K562 (cell line): ENCODE measurements around the gene PRPSAP1. TPM values are rescaled to one million over a fixed set of nuclear protein-coding genes. Genes with fewer than 3 reads are reported as not detected.
A peak's percentile ranks its signal among the peaks of the same experiment; 100 is the strongest.

Experiments
- BRD9 ChIP-seq: fragments of 450-650 bp; IDR thresholded peaks from 2 replicates; pipeline ENCODE4 v1.6.1; 2018; ENCODE audit warnings: low read depth; ENCODE audit not compliant: partially characterized antibody
- IRF2 ChIP-seq: sonication (generic); formaldehyde crosslinking; IDR thresholded peaks from 2 replicates; pipeline ENCODE4 v1.8.1; 2022; ENCODE audit warnings: mild to moderate bottlenecking, missing genetic modification reagents
- MECOM ChIP-seq: fragments of 250-450 bp; sonication (Bioruptor Pico); IDR thresholded peaks from 2 replicates; pipeline ENCODE4 v1.8.0; 2022; ENCODE audit warnings: inconsistent platforms
- NR1H2 ChIP-seq: sonication (generic); formaldehyde crosslinking; IDR thresholded peaks from 2 replicates; pipeline ENCODE4 v1.4.0; 2020; ENCODE audit warnings: mild to moderate bottlenecking, missing genetic modification reagents
- SIN3A ChIP-seq, 2 experiments: fragments of 150-350 bp in 1 of 2; IDR thresholded peaks; 2 replicates each; pipeline ENCODE4 v1.6.1; 2011 to 2016; ENCODE audit warnings: borderline replicate concordance in 2 of 2, low read depth in 2 of 2, low read length in 2 of 2, mild to moderate bottlenecking in 2 of 2, moderate library complexity in 2 of 2; ENCODE audit not compliant: control insufficient read depth in 1 of 2
- SMAD4 ChIP-seq: fragments of 250-450 bp; sonication (Bioruptor Pico); conservative IDR thresholded peaks from 2 replicates; pipeline ENCODE4 v1.8.0; 2021; ENCODE audit warnings: inconsistent platforms, mild to moderate bottlenecking, moderate library complexity
- SRSF9 ChIP-seq: fragments of 200-400 bp; formaldehyde crosslinking; IDR thresholded peaks from 2 replicates; pipeline ENCODE4 v1.6.1; 2017; ENCODE audit warnings: low read depth, low read length, borderline replicate concordance
- TAL1 ChIP-seq: fragments of 450-650 bp; IDR thresholded peaks from 2 replicates; pipeline ENCODE4 v1.6.1; 2016; ENCODE audit warnings: mild to moderate bottlenecking
- TGIF2 ChIP-seq: sonication (generic); formaldehyde crosslinking; IDR thresholded peaks from 2 replicates; pipeline ENCODE4 v1.8.1; 2022; ENCODE audit warnings: mild to moderate bottlenecking, missing genetic modification reagents, moderate library complexity
- ZKSCAN8 ChIP-seq: fragments of 200-800 bp; sonication (Bioruptor generic); IDR thresholded peaks from 2 replicates; pipeline ENCODE4 v1.6.1; 2016; ENCODE audit warnings: missing genetic modification characterization, missing compliant biosample characterization
- ZNF121 ChIP-seq: sonication (generic); formaldehyde crosslinking; conservative IDR thresholded peaks from 2 replicates; pipeline ENCODE4 v1.8.0; 2022; ENCODE audit warnings: missing genetic modification reagents
- ZNF696 ChIP-seq: fragments of 250-450 bp; sonication (Bioruptor Pico); conservative IDR thresholded peaks from 2 replicates; pipeline ENCODE4 v1.4.0; 2020; ENCODE audit warnings: mild to moderate bottlenecking, moderate library complexity
- ZNF76 ChIP-seq: fragments of 250-450 bp; sonication (Bioruptor Pico); IDR thresholded peaks from 2 replicates; pipeline ENCODE4 v1.4.0; 2020; ENCODE audit warnings: mild to moderate bottlenecking, moderate library complexity, borderline replicate concordance
- polyA plus RNA-seq, 8 experiments: library from polyadenylated mRNA; depleted of rRNA in 4 of 8; stranded (reverse) in 5 of 8; unstranded in 3 of 8; fragments of >200 nt; fragmentation: Nextera tagmentation in 2 of 8; fragmentation: Illumina TruSeq in 1 of 8; extraction: Ambion mirVana in 2 of 8; extraction: Trizol in 1 of 8; gene quantifications; 2 replicates each; pipeline versions ENCODE4 v1.2.1 to v1.2.3, GENCODE V29; 2011 to 2014; ENCODE audit warnings: inconsistent platforms in 1 of 8, missing spikeins in 1 of 8
- total RNA-seq, 7 experiments: library from RNA; depleted of rRNA in 6 of 7; stranded (reverse); fragments of >200 nt in 6 of 7; fragmentation: Illumina TruSeq in 2 of 7; extraction: Trizol in 2 of 7; gene quantifications; 2 replicates each; pipeline versions ENCODE4 v1.2.1 to v1.2.3, GENCODE V29; 2011 to 2021; ENCODE audit warnings: low replicate concordance in 1 of 7
- TF ChIP-seq, protein P1 (sequence below): fragments of 250-450 bp; sonication (Bioruptor Pico); IDR thresholded peaks from 2 replicates; pipeline ENCODE4 v1.6.1; 2021; ENCODE audit warnings: mild to moderate bottlenecking
- TF ChIP-seq, protein P2 (sequence below): fragments of 250-450 bp; sonication (Bioruptor Pico); IDR thresholded peaks from 2 replicates; pipeline ENCODE4 v1.8.0; 2022; ENCODE audit warnings: moderate library complexity, mild to moderate bottlenecking, inconsistent platforms
- TF ChIP-seq, protein P3 (sequence below): sonication (generic); formaldehyde crosslinking; IDR thresholded peaks from 2 replicates; pipeline ENCODE4 v1.8.0; 2023; ENCODE audit warnings: mild to moderate bottlenecking, missing genetic modification reagents
- TF ChIP-seq, protein P4 (sequence below): IDR thresholded peaks from 2 replicates; pipeline ENCODE4 v1.6.1; 2014; ENCODE audit warnings: antibody characterized with exemption
- TF ChIP-seq, protein P5 (sequence below): fragments of 450-650 bp; IDR thresholded peaks from 2 replicates; pipeline ENCODE4 v1.6.1; 2016; ENCODE audit warnings: antibody characterized with exemption

Gene PRPSAP1
- total and polyA plus RNA-seq, 9 of the 15 experiments (the other 6 are each of a cell fraction or from before 2014, with no cell fraction given): 21.9 to 77.1 (median 40.8) TPM

DNA sequence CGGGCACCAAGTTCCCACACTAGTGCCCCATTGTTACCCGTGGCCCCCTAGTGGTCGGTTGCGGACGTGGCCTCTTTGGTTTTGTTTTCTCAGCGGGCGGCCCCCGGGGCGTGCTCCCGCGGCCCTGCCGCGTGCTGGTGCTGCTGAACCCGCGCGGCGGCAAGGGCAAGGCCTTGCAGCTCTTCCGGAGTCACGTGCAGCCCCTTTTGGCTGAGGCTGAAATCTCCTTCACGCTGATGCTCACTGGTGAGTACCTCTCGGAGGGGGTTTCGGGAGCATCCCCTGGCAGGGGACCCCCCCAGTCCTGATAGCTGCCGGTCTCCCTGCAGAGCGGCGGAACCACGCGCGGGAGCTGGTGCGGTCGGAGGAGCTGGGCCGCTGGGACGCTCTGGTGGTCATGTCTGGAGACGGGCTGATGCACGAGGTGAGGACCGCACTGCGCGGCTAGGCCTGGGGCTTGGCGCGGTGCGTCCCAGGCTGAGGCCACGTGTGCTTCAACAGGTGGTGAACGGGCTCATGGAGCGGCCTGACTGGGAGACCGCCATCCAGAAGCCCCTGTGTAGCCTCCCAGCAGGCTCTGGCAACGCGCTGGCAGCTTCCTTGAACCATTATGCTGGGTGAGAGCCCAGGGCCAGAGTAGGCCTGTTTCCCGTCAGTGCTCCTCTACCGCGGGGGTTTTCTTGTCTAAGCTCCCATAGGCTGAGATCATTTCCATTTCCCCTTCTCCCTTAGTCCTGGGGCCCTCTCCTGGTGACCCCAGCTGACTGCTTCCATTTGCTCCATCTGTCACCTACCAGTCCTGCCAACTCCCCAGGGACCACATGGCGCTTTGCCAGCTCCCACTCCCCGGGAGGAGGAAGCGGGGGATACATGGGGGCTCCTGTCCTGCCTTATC, 32.4 kb upstream of the PRPSAP1 start (continued):
- TF ChIP-seq TGIF2 (CRISPR knock-in tag): peak; percentile 94; the same call in 1 of the 2 replicates
- 0 out of 2 replicates have a peak, but pooled peaks have one; percentile 19 for TF ChIP-seq ZNF76 (CRISPR knock-in tag)
- TF ChIP-seq ZNF696 (CRISPR knock-in tag): no peak
- peak; percentile 80 for TF ChIP-seq SMAD4
- peak; percentile 92; the same call in 1 of the 2 replicates for TF ChIP-seq NR1H2
- peak; percentile 69 for TF ChIP-seq BRD9
- TF ChIP-seq IRF2 (CRISPR knock-in tag): peak; percentile 76; the same call in 1 of the 2 replicates
- peak; percentile 57 for TF ChIP-seq ZNF121 (CRISPR knock-in tag)
- TF ChIP-seq SRSF9: no peak
- peak; percentile 71 for TF ChIP-seq MECOM (CRISPR knock-in tag)
- TF ChIP-seq, protein P1, sequence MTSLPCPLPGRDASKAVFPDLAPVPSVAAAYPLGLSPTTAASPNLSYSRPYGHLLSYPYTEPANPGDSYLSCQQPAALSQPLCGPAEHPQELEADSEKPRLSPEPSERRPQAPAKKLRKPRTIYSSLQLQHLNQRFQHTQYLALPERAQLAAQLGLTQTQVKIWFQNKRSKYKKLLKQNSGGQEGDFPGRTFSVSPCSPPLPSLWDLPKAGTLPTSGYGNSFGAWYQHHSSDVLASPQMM: no peak
- TF ChIP-seq, protein P2, sequence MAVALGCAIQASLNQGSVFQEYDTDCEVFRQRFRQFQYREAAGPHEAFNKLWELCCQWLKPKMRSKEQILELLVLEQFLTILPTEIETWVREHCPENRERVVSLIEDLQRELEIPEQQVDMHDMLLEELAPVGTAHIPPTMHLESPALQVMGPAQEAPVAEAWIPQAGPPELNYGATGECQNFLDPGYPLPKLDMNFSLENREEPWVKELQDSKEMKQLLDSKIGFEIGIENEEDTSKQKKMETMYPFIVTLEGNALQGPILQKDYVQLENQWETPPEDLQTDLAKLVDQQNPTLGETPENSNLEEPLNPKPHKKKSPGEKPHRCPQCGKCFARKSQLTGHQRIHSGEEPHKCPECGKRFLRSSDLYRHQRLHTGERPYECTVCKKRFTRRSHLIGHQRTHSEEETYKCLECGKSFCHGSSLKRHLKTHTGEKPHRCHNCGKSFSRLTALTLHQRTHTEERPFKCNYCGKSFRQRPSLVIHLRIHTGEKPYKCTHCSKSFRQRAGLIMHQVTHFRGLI (CRISPR knock-in tag): no peak
- no peak for TF ChIP-seq TAL1
- TF ChIP-seq ZKSCAN8 (CRISPR knock-in tag): no peak; the same call in 1 of the 2 replicates
- TF ChIP-seq, protein P3, sequence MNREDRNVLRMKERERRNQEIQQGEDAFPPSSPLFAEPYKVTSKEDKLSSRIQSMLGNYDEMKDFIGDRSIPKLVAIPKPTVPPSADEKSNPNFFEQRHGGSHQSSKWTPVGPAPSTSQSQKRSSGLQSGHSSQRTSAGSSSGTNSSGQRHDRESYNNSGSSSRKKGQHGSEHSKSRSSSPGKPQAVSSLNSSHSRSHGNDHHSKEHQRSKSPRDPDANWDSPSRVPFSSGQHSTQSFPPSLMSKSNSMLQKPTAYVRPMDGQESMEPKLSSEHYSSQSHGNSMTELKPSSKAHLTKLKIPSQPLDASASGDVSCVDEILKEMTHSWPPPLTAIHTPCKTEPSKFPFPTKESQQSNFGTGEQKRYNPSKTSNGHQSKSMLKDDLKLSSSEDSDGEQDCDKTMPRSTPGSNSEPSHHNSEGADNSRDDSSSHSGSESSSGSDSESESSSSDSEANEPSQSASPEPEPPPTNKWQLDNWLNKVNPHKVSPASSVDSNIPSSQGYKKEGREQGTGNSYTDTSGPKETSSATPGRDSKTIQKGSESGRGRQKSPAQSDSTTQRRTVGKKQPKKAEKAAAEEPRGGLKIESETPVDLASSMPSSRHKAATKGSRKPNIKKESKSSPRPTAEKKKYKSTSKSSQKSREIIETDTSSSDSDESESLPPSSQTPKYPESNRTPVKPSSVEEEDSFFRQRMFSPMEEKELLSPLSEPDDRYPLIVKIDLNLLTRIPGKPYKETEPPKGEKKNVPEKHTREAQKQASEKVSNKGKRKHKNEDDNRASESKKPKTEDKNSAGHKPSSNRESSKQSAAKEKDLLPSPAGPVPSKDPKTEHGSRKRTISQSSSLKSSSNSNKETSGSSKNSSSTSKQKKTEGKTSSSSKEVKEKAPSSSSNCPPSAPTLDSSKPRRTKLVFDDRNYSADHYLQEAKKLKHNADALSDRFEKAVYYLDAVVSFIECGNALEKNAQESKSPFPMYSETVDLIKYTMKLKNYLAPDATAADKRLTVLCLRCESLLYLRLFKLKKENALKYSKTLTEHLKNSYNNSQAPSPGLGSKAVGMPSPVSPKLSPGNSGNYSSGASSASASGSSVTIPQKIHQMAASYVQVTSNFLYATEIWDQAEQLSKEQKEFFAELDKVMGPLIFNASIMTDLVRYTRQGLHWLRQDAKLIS (CRISPR knock-in tag): no peak; the same call in 1 of the 2 replicates
- TF ChIP-seq, protein P4, sequence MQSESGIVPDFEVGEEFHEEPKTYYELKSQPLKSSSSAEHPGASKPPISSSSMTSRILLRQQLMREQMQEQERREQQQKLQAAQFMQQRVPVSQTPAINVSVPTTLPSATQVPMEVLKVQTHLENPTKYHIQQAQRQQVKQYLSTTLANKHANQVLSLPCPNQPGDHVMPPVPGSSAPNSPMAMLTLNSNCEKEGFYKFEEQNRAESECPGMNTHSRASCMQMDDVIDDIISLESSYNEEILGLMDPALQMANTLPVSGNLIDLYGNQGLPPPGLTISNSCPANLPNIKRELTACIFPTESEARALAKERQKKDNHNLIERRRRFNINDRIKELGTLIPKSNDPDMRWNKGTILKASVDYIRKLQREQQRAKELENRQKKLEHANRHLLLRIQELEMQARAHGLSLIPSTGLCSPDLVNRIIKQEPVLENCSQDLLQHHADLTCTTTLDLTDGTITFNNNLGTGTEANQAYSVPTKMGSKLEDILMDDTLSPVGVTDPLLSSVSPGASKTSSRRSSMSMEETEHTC: 0 out of 2 replicates have a peak, but pooled peaks have one; percentile 39
- TF ChIP-seq, protein P5, sequence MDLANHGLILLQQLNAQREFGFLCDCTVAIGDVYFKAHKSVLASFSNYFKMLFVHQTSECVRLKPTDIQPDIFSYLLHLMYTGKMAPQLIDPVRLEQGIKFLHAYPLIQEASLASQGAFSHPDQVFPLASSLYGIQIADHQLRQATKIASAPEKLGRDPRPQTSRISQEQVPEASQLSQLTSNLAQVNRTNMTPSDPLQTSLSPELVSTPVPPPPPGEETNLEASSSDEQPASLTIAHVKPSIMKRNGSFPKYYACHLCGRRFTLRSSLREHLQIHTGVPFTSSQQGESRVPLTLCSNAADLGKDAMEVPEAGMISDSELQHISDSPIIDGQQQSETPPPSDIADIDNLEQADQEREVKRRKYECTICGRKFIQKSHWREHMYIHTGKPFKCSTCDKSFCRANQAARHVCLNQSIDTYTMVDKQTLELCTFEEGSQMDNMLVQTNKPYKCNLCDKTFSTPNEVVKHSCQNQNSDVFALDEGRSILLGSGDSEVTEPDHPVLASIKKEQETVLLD: no peak
- peak; percentile 52 to 66; a peak in 1 of 4 replicates for TF ChIP-seq SIN3A (IDR thresholded peaks at IDR 0.05; ENCODE audit: borderline replicate concordance in 2 of 2, control insufficient read depth in 1 of 2, low read depth in 2 of 2, low read length in 2 of 2)
